ENCODE results near the gene OR52D1. TPM values are rescaled to one million over a fixed set of nuclear protein-coding genes. Genes with fewer than 3 reads are reported as not detected.
A peak's percentile ranks its signal among the peaks of the same experiment; 100 is the strongest.

The OR52D1 gene
- total and polyA plus RNA-seq, 9 of the 15 experiments (the other 6 are each of a cell fraction or from before 2014, with no cell fraction given), result 0.14 to 1.3 (median 0.97) TPM; not detected in 6

DNA sequence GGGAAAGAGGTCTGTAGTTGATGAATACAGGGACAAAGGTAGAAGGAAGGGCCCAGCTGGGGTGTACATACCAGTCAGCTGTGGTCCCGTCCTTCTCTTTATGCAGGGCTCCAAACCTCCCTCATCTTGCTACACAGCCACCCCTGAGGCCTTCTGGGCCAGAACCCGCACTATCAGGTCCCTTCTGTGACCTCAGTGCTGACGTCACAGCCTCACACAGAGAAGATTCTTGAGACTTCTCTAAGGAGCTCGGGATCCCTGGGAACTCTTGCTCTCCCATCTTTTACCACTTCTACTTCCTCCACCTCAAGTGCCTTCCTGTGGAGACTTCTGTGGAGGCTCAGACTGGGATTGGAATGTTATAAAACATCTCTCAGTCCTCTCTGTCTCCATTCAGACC is 21.3 kb downstream of the OR52D1 start, which contains the start of gene UBQLN3:
Gene UBQLN3, minus strand, starts transcription at position 155 of the 400 bp plus-strand sequence. CDS start 399 bp downstream, outside the sequence.
- FAIRE-seq, result no peak
- WGBS (ENCODE audit: insufficient coverage, low coverage, missing lambda C conversion rate), result 53% methylated on average over 4 of the region's 4 CpGs
- no peak for DNase-seq (ENCODE audit: extremely low read depth in 1 of 4, low spot score in 3 of 4)
- H3K9me3 ChIP-seq (replicated peaks; ENCODE audit: control insufficient read depth, insufficient read depth, low read depth, low read length), result no peaks in the 10 kb centered on the region
- H3K27ac ChIP-seq (ENCODE audit: extremely low read depth, low read depth, low read length), result no peak within 1 kb of the TSS
- ATAC-seq, result no peak
- POLR2A ChIA-PET, result interaction anchor here (0.6 to 8.7 kb wide), 4 partner anchors 11 to 22 kb away, joined by 3 to 75 read pairs (median 4); no protein-coding TSS in a partner anchor
- H3K79me2 ChIP-seq (ENCODE audit: control insufficient read depth, insufficient read depth, low read length), result peaks cover 7% of the 10 kb centered on the region
- CTCF ChIA-PET (ENCODE audit: low intra/inter-chr PET ratio), result no interaction called here
- no peaks in the 10 kb centered on the region for H3K27me3 ChIP-seq (ENCODE audit: control insufficient read depth in 2 of 2, insufficient read depth in 2 of 2, low read length in 2 of 2)
- peak within 1 kb of the TSS; percentile 68 for H2AFZ ChIP-seq (ENCODE audit: low read depth, low read length)
- intact Hi-C loops (cut with micrococcal nuclease), result loop anchor here (10.0 kb wide), 4 partner anchors 65 to 305 kb away; partner anchors contain the start of genes OR51V1 and TRIM6
- in situ Hi-C loops (cut with MboI), result no loop called here
- TF ChIP-seq, protein P1, sequence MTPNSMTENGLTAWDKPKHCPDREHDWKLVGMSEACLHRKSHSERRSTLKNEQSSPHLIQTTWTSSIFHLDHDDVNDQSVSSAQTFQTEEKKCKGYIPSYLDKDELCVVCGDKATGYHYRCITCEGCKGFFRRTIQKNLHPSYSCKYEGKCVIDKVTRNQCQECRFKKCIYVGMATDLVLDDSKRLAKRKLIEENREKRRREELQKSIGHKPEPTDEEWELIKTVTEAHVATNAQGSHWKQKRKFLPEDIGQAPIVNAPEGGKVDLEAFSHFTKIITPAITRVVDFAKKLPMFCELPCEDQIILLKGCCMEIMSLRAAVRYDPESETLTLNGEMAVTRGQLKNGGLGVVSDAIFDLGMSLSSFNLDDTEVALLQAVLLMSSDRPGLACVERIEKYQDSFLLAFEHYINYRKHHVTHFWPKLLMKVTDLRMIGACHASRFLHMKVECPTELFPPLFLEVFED (CRISPR knock-in tag; conservative IDR thresholded peaks at IDR 0.05), result no peak
- TF ChIP-seq CREM (IDR thresholded peaks at IDR 0.05; ENCODE audit: low read depth) (peak; percentile 55; the same call in 1 of the 2 replicates), ATF1 (CRISPR knock-in tag; IDR thresholded peaks at IDR 0.05) (no peak), ATF1 (tag; IDR thresholded peaks at IDR 0.05) (peak; percentile 73)
- H3K4me2 ChIP-seq (ENCODE audit: insufficient read depth, low read length), result peak within 1 kb of the TSS; percentile 56; the same call in 1 of the 2 replicates
- peak within 1 kb of the TSS in 1 of 2 experiments; percentile 11; a peak in 1 of 4 replicates for H3K9ac ChIP-seq (ENCODE audit: insufficient read depth in 1 of 2, low read depth in 2 of 2, low read length in 2 of 2)
- H3K9me1 ChIP-seq (ENCODE audit: control insufficient read depth, insufficient read depth, low read length), result no peaks in the 10 kb centered on the region
- H4K20me1 ChIP-seq (replicated peaks; ENCODE audit: control insufficient read depth, insufficient read depth, low read length), result peaks cover under 1% of the 10 kb centered on the region; the same call in 1 of the 2 replicates
- no peak within 1 kb of the TSS for H3K4me3 ChIP-seq
- no peaks in the 10 kb centered on the region for H3K36me3 ChIP-seq (ENCODE audit: control insufficient read depth, insufficient read depth, low read length)
- BruUV-seq (replicated peaks), result no TSS peak
- H3K4me1 ChIP-seq (replicated peaks in 1 of 2; ENCODE audit: control insufficient read depth in 2 of 2, insufficient read depth in 2 of 2, low read length in 2 of 2), result peaks cover 24 to 49% of the 10 kb centered on the region in 2 experiments; a peak in 4 of 5 replicates

DNA sequence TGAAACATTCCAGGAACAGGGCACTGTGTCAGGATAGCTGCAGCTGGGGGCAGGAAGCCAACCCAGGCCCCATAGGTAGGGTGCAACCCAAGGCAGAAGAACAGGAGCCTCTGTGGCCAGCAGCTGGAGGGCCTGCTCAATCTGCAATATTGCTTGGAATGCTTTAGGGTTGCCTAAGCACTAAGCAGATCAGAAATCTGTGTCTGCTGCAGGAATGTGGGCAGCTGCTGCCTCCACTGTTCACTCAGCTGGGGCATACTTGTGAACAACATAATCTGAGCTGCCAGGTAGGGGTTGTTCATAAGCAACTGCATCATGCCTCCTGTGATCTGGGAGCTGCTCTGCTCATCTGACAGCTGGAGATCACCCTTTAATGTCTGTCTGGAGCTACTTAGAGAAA is 26.4 kb downstream of the OR52D1 start:
- POLR2A ChIA-PET, result interaction anchor here (0.8 to 11.8 kb wide), 6 partner anchors 10 to 104 kb away, joined by 3 to 123 read pairs (median 4); no protein-coding TSS in a partner anchor
- no TSS peak for BruUV-seq (replicated peaks)
- no peak for ATAC-seq
- Histone ChIP-seq H4K20me1 (replicated peaks; ENCODE audit: control insufficient read depth, insufficient read depth, low read length) (no peaks in the 10 kb centered on the region), H3K4me2 (ENCODE audit: insufficient read depth, low read length) (no peak overlapping the region), H3K4me3 (no peak overlapping the region), H3K79me2 (ENCODE audit: control insufficient read depth, insufficient read depth, low read length) (no peaks in the 10 kb centered on the region), H3K9me3 (replicated peaks; ENCODE audit: control insufficient read depth, insufficient read depth, low read depth, low read length) (no peaks in the 10 kb centered on the region), H3K9ac (ENCODE audit: insufficient read depth in 1 of 2, low read depth in 2 of 2, low read length in 2 of 2) (no peak overlapping the region), H3K4me1 (replicated peaks in 1 of 2; ENCODE audit: control insufficient read depth in 2 of 2, insufficient read depth in 2 of 2, low read length in 2 of 2) (peaks cover 0 to 10% of the 10 kb centered on the region in 2 experiments; a peak in 2 of 5 replicates), H3K36me3 (ENCODE audit: control insufficient read depth, insufficient read depth, low read length) (no peaks in the 10 kb centered on the region), H2AFZ (ENCODE audit: low read depth, low read length) (no peak overlapping the region), H3K9me1 (ENCODE audit: control insufficient read depth, insufficient read depth, low read length) (no peaks in the 10 kb centered on the region), H3K27me3 (ENCODE audit: control insufficient read depth in 2 of 2, insufficient read depth in 2 of 2, low read length in 2 of 2) (peaks cover 0 to 6% of the 10 kb centered on the region in 2 experiments; a peak in 2 of 5 replicates), H3K27ac (ENCODE audit: extremely low read depth, low read depth, low read length) (no peak overlapping the region)
- intact Hi-C loops (cut with micrococcal nuclease) (loop anchor here (10.0 kb wide), 1 partner anchor 60 kb away; no protein-coding TSS in a partner anchor), in situ Hi-C loops (cut with MboI) (no loop called here)
- no peak for FAIRE-seq
- no peak for DNase-seq (ENCODE audit: extremely low read depth in 1 of 4, low spot score in 3 of 4)
- CTCF ChIA-PET (ENCODE audit: low intra/inter-chr PET ratio), result no interaction called here
- TF ChIP-seq, protein P2, sequence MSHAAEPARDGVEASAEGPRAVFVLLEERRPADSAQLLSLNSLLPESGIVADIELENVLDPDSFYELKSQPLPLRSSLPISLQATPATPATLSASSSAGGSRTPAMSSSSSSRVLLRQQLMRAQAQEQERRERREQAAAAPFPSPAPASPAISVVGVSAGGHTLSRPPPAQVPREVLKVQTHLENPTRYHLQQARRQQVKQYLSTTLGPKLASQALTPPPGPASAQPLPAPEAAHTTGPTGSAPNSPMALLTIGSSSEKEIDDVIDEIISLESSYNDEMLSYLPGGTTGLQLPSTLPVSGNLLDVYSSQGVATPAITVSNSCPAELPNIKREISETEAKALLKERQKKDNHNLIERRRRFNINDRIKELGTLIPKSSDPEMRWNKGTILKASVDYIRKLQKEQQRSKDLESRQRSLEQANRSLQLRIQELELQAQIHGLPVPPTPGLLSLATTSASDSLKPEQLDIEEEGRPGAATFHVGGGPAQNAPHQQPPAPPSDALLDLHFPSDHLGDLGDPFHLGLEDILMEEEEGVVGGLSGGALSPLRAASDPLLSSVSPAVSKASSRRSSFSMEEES (CRISPR knock-in tag; IDR thresholded peaks at IDR 0.05), result no peak
- TF ChIP-seq ZNF79 (CRISPR knock-in tag; IDR thresholded peaks at IDR 0.05; ENCODE audit: low read depth) (no peak), HNRNPL (IDR thresholded peaks at IDR 0.05; ENCODE audit: low read depth, low read length) (no peak), ZNF197 (CRISPR knock-in tag; IDR thresholded peaks at IDR 0.05; ENCODE audit: low read depth) (no peak), RFX5 (IDR thresholded peaks at IDR 0.05; ENCODE audit: low read depth, low read length) (no peak)
- TF ChIP-seq, protein P3, sequence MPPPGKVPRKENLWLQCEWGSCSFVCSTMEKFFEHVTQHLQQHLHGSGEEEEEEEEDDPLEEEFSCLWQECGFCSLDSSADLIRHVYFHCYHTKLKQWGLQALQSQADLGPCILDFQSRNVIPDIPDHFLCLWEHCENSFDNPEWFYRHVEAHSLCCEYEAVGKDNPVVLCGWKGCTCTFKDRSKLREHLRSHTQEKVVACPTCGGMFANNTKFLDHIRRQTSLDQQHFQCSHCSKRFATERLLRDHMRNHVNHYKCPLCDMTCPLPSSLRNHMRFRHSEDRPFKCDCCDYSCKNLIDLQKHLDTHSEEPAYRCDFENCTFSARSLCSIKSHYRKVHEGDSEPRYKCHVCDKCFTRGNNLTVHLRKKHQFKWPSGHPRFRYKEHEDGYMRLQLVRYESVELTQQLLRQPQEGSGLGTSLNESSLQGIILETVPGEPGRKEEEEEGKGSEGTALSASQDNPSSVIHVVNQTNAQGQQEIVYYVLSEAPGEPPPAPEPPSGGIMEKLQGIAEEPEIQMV (tag; conservative IDR thresholded peaks at IDR 0.05; ENCODE audit: low read depth), result no peak

All from K562 (cell line).